Stimulated activated CD8-positive, alpha-beta memory T cell treated with anti-CD3 and anti-CD28 coated beads, Interleukin-2, amount 100 ng/mL, for 48 hours (primary cell): ENCODE data around the gene RBMX.
A peak's percentile ranks its signal among the peaks of the same experiment; 100 is the strongest.
"Not testable (repeated sequence)": the region's sequence is repeated elsewhere in the genome, so short reads cannot be mapped to it uniquely, and the experiment has no call there.

ENCODE experiments used
- DNase-seq, 2 donors: peaks; one replicate each; pipeline ENCODE4 v3.0.0-alpha.2; 2020; ENCODE audit warnings: low read depth in 2 of 2

The RBMX gene

GRCh38 chrX:136880452-136881013, at the start of gene RBMX:
RBMX (minus strand) TSS chrX:136880725; CDS start chrX:136879427, 1,298 bp downstream.
- peak; percentile 59 to 76 for DNase-seq

GRCh38 chrX:136921438-136921837, 40.9 kb upstream of the RBMX start:
- DNase-seq: not testable (repeated sequence)

GRCh38 chrX:136920001-136920400, 39.5 kb upstream of the RBMX start:
- no peak for DNase-seq

- DNase-seq: no peak
These were observed 36.3 kb upstream of the RBMX start for GRCh38 chrX:136916827-136917226.

GRCh38 chrX:136911661-136912060, 31.1 kb upstream of the RBMX start:
- not testable (repeated sequence) for DNase-seq

GRCh38 chrX:136911253-136911652, 30.7 kb upstream of the RBMX start:
- DNase-seq: no peak

- DNase-seq: no peak
These were observed 30.1 kb upstream of the RBMX start for GRCh38 chrX:136910565-136911035.

GRCh38 chrX:136909706-136910564, 29.4 kb upstream of the RBMX start:
- peak; percentile 17 to 49 for DNase-seq

- peak; percentile 58 to 64 for DNase-seq
These were observed 28.7 kb upstream of the RBMX start for GRCh38 chrX:136909119-136909705.

GRCh38 chrX:136907621-136908020, 27.1 kb upstream of the RBMX start:
- no peak for DNase-seq

GRCh38 chrX:136906921-136907510, 26.5 kb upstream of the RBMX start:
- no peak for DNase-seq

GRCh38 chrX:136904067-136904466, 23.5 kb upstream of the RBMX start:
- DNase-seq: not testable (repeated sequence)

GRCh38 chrX:136900071-136900470, 19.5 kb upstream of the RBMX start:
- not testable (repeated sequence) for DNase-seq

GRCh38 chrX:136899221-136899620, 18.7 kb upstream of the RBMX start:
- no peak for DNase-seq

GRCh38 chrX:136898752-136899151, 18.2 kb upstream of the RBMX start:
- not testable (repeated sequence) for DNase-seq

- no peak for DNase-seq
These were observed 15.8 kb upstream of the RBMX start for GRCh38 chrX:136896121-136896914.

- no peak for DNase-seq
These were observed 11.9 kb upstream of the RBMX start for GRCh38 chrX:136892412-136892811.

- DNase-seq: not testable (repeated sequence)
These were observed 10.1 kb upstream of the RBMX start for GRCh38 chrX:136890596-136890995.

GRCh38 chrX:136889269-136889668, 8.7 kb upstream of the RBMX start:
- no peak for DNase-seq

- DNase-seq: peak in 1 of 2 donors; percentile 11
These were observed 498 bp downstream of the RBMX start for GRCh38 chrX:136880003-136880451.

- no peak for DNase-seq
These were observed 1.4 kb downstream of the RBMX start for GRCh38 chrX:136879001-136879687.
